Ramos (cell line): ENCODE measurements around the gene HIPK2.

ENCODE experiments used
- in situ Hi-C: fragments of 300-500 bp; cut with MboI; formaldehyde crosslinking; loops from one replicate; pipeline ENCODE4 v1.14.3; 2022; ENCODE audit warnings: low sequenced_read_pairs; ENCODE audit not compliant: unreplicated experiment

HIPK2 gene

GRCh38 chr7:139753693-139754111, 24.1 kb downstream of the HIPK2 start:
- in situ Hi-C loops: no loop called here

- in situ Hi-C loops: no loop called here
Measured at GRCh38 chr7:139753081-139753692, 24.6 kb downstream of the HIPK2 start.

- in situ Hi-C loops: no loop called here
Measured at GRCh38 chr7:139752604-139753003, 25.2 kb downstream of the HIPK2 start.

- in situ Hi-C loops: no loop called here
Measured at GRCh38 chr7:139752148-139752547, 25.6 kb downstream of the HIPK2 start.

- in situ Hi-C loops: no loop called here
Measured at GRCh38 chr7:139750459-139751095, 27.2 kb downstream of the HIPK2 start.

- in situ Hi-C loops: no loop called here
Measured at GRCh38 chr7:139749545-139749944, 28.3 kb downstream of the HIPK2 start.

GRCh38 chr7:139748941-139749340, 28.9 kb downstream of the HIPK2 start:
- in situ Hi-C loops: no loop called here

- in situ Hi-C loops: no loop called here
Measured at GRCh38 chr7:139748373-139748765, 29.4 kb downstream of the HIPK2 start.

GRCh38 chr7:139747662-139748372, 30.0 kb downstream of the HIPK2 start:
- in situ Hi-C loops: no loop called here

- in situ Hi-C loops: no loop called here
Measured at GRCh38 chr7:139746652-139747051, 31.1 kb downstream of the HIPK2 start.

- in situ Hi-C loops: no loop called here
Measured at GRCh38 chr7:139745678-139746143, 32.1 kb downstream of the HIPK2 start.

- in situ Hi-C loops: no loop called here
Measured at GRCh38 chr7:139744768-139745677, 32.8 kb downstream of the HIPK2 start.

GRCh38 chr7:139743967-139744767, 33.6 kb downstream of the HIPK2 start:
- in situ Hi-C loops: no loop called here

GRCh38 chr7:139743267-139743966, 34.4 kb downstream of the HIPK2 start:
- in situ Hi-C loops: no loop called here

GRCh38 chr7:139741789-139742344, 35.9 kb downstream of the HIPK2 start:
- in situ Hi-C loops: no loop called here

- in situ Hi-C loops: no loop called here
Measured at GRCh38 chr7:139741239-139741638, 36.6 kb downstream of the HIPK2 start.

GRCh38 chr7:139739863-139740597, 37.8 kb downstream of the HIPK2 start:
- in situ Hi-C loops: loop anchor here (10.0 kb wide), 1 partner anchor 55 kb away; no protein-coding TSS in a partner anchor

GRCh38 chr7:139738772-139739171, 39.0 kb downstream of the HIPK2 start:
- in situ Hi-C loops: loop anchor here (10.0 kb wide), 1 partner anchor 56 kb away; no protein-coding TSS in a partner anchor
